Activated CD4-positive, alpha-beta T cell treated with anti-CD3 and anti-CD28 coated beads for 48 hours (primary cell): ENCODE data around the gene LINGO1.

ENCODE experiments used
- DNase-seq: peaks from one replicate; pipeline ENCODE4 v3.0.0-alpha.2; 2020

The LINGO1 gene

GRCh38 chr15:77589839-77590238 is 42.9 kb downstream of the LINGO1 start:
- no peak for DNase-seq

GRCh38 chr15:77588126-77588525 is 44.6 kb downstream of the LINGO1 start:
- DNase-seq, result no peak

DNA sequence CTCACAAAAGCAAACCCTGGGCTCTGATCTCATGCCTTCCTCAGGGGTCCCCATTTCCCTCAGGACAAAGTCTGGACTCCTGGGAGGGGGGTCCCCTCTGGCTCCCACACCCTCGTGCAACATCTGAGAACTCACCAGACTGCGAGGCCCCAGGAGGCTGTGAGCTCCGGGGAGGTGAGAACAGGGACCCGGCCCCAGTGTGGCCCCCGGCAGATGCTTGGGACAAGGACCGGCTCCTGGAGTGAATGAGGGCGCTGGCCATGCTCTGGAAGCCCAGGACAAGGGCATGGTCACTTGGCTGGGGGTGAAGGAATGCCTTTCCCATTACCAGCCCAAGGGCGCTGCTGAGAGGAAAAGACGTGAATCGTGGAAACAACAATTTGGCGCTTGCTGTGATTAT is 48.0 kb downstream of the LINGO1 start:
- DNase-seq, result no peak

DNA sequence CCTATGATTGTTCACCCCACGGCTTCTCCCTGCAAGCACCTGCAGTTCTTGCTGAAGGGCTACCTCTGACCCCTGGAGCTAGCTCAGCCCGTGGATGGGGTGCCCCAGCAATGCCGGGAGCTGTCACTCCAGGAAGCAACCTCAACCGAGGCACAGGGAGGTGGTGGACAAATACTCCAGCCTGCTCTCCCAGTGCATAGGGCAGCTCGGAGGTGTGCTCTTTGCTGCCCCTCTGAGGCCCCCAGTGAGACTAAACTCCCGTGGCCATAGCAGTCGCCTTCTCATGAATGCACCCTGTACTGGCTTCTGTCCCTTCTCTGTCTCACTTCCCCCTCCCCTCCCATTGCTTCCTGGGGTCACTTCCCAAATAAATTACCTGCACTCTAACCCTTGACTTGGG is 48.5 kb downstream of the LINGO1 start:
- DNase-seq, result no peak

DNA sequence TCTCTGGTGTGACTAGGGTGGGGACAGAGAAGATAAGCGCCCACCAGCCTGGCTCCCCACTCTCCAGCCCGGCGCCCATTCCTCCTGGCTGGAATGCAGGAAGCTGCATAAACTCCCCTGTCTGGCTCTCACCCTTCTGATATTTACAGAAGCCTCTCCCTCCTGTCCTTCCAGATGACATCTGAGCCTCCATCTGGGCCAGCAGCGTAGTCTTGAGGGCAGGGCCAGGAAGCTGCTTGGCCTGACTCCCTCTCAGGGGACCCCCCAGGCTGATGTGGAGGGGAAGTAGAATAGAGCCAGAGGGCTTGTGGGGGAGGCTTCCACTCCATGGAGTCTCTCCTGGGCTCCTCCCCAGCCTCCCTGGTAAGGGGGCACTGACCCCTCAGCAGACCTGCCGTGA is 49.9 kb downstream of the LINGO1 start:
- DNase-seq, result no peak

GRCh38 chr15:77581896-77582569 is 50.7 kb downstream of the LINGO1 start:
- no peak for DNase-seq

DNA sequence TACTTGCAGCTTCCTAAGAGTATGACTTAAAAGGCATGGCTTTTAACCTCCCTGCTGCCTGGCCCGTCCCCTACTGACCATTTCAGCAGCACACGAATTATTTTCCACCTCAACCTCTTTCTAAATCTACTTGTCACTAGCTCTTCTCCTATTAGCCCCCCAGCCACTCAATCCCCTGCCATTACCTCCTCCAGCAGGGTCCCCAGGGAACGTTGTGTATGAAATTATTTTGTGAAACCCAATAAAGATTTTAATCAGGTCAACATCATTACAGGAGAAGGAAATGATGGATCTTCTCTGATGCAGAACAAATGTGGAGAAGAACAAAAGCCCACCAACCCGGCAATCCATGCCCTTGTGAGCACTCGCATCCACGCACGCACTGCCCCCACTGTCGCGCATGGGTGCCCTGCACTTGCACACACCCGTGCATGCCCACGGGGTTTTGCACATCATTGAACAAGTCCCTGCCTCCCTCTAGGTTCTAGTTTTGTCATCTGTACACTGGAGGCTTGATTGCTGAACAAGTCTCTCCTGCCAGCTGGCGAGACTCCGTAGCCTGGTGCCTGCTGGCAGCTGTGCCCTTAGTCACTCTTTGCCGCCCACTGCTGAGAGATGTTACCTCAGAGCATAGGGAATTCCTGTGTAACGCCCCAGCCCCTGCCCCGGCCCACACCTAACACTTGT is 51.6 kb downstream of the LINGO1 start:
- no peak for DNase-seq

- DNase-seq, result no peak
These were observed 53.1 kb downstream of the LINGO1 start for GRCh38 chr15:77579498-77580188.

DNA sequence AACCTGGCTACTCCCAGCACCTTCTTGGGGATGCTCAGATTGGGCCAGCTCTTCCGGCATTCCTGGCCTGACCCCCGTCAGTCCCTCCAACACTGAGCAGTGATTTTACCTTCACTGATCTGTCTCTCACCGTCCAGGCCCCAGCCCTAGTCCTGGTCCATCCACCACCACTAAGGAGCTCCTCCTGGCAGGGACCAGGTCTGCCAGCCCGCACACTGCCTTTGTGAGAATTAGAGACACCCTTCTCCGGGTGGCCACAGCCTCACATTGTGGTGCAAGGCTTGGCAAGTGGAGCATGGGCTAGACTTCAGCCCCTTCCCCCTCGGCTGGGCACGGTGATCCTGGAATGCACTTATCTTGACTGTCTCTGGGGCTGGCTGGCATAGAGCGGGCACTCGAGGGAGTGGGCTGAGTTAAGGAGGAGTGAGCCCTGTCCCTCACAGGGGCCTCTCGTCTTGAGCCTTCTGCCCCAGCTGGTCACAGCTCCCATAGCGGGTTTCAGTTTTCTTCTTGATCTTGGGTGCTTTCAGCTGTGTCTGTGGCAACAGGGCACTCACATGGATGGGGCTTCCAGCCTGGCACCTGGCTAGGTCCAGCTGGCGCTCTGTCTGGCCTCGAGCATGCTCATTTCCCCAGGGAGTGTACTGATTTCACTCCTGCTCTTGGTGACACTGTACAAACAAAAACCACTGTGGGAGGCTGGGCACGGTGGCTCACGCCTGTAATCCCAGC is 53.9 kb downstream of the LINGO1 start:
- no peak for DNase-seq

DNA sequence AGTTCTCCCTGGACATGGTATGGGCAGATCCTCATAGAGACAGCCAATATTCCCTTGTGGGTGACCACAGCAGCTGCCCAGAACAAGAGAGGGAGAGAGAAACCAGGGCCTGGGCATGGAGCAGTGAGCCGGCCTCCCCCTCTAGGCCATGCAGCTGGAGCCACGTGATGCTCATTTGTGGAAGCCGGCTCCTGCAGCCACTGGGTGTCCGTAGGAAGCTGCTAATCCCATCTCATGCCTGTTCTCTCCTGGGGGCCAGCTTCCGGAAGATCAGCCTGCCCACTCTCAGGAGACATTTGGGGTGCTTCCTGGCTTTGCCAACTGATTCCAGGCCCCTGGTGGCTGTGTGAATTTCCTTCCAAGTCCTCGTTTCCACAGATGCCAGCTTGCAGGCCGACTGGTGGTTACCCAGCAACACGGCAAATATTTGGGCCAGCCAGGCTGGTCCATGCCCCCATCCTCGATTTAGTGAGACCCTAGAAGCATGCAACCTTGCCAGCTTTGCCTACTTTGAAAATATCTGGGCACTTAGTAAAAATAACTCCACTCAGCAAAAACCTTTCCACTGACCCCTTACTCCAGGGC is 55.3 kb downstream of the LINGO1 start:
- no peak for DNase-seq

GRCh38 chr15:77576538-77576937 is 56.2 kb downstream of the LINGO1 start:
- no peak for DNase-seq

- no peak for DNase-seq
These were observed 57.3 kb downstream of the LINGO1 start for GRCh38 chr15:77575203-77575934.

DNA sequence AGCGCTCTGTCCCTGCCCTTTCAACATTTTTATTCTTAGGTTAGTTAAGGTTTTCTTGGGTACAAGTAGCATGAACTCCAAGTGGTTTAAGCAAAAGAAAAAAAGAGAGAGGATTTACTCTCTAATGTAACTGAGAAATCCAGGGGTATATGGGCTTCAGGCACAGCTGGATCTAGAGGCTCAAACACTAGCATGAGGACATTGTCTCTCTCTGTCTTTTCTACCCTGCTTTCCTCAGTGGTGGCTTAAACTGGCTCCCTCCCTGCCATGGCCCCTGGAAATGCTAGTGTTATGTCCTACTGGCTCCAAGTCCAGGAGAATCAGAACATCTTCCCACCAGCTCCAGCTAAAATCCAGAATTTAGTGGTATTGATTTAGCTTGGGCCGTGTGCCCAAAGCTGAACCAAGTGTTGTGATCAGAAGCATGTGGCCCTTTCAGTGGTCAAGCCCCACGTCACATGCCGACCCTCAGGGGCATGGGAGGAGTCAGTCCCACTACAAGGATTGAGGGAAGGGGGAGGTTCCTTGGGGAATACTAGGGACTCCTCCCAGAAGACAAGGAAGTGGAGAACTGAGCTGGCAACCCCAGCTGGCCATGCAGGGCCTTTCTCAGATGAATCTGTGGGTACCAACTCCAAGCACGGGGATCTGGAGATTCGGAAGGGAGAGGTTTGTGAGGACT is 58.0 kb downstream of the LINGO1 start:
- no peak for DNase-seq

GRCh38 chr15:77573802-77574201 is 58.9 kb downstream of the LINGO1 start:
- no peak for DNase-seq

DNA sequence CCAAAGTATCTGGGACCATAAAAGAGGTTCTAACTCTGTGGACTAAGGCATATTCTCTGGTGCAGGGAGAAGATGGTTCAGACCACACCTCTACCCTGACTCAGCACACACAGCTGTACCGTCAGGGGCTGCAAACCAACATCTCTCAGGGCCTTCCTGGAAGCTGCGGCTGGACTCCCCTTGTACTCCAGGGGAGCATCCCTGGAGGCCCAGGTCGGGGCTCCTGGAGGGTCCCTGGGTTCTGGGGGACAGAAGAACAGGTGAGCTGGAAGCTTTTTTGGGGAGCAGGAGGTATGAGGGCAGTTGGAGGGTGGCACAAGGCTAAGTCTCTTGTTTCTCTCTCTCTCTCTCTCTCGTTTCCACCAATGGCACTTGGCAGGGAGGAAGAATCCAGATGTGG is 60.5 kb downstream of the LINGO1 start:
- DNase-seq, result no peak

- no peak for DNase-seq
These were observed 61.0 kb downstream of the LINGO1 start for GRCh38 chr15:77571741-77572140.

- no peak for DNase-seq
These were observed 61.5 kb downstream of the LINGO1 start for GRCh38 chr15:77571181-77571580.

DNA sequence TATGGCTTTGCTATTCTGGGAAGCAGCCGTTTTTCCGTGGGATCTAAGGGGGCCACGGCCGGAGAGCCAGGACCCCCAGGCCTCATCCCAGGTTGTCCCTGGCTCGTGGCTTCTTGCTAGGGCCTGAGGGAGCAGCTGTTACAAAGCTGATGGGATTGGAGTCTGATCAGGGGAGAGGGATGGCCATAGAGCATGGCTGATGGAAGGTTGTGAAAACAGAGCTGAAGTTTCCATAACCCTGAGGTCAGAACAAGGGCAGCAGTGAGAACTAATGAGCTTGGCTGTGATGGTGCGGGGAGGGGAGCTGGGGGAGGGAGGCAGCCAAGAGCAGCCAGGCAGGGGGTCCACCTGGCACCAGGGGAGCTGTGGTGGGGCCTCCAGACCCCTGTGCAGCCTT is 63.0 kb downstream of the LINGO1 start:
- DNase-seq, result no peak

GRCh38 chr15:77568973-77569728 is 63.6 kb downstream of the LINGO1 start:
- no peak for DNase-seq

GRCh38 chr15:77568014-77568972 is 64.4 kb downstream of the LINGO1 start:
- DNase-seq, result no peak
